ENCODE data around the gene FAM83F.

The FAM83F gene

GRCh38 chr22:40039482-40040115, 44.8 kb downstream of the FAM83F start:
- DNase-seq, result no peak

GRCh38 chr22:40040927-40041326, 46.2 kb downstream of the FAM83F start:
- no peak for DNase-seq

DNA sequence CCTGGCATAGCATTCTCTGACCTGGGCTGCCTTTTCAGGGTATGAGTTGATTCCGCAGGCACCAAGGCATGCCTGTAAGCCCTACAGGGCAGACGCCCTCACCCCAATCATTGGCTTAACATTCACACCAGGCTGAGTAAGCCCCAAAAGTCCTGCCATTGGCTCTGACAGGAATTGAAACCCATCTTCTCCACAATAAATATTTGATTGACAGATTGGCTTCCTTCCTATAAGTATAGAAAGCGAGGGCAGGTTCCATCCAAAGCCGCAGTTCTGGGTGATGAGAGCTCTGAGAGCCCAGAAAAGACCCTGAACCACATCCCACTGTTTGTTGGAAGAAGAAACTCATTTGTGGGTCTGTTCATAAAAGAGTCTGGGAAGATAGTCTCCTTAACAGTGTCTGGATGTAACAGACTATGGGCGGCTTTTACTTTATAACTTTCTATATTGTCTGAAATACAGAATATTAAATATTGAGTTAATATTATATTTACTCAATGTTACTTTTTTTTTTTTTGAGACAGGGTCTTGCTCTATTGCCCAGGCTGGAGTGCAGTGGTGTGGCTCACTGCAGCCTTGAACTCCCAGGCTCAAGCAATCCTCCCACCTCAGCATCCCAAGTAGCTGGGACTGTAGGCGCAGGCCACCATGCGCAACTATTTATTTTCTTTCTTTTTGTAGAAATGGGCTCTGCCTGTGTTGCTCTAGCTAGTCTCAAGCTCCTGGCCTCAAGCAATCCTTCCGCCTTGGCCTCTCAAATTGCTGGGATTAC, 46.8 kb downstream of the FAM83F start:
- DNase-seq, result no peak

- no peak for DNase-seq
Measured at GRCh38 chr22:40042312-40042711, 47.6 kb downstream of the FAM83F start.

DNA sequence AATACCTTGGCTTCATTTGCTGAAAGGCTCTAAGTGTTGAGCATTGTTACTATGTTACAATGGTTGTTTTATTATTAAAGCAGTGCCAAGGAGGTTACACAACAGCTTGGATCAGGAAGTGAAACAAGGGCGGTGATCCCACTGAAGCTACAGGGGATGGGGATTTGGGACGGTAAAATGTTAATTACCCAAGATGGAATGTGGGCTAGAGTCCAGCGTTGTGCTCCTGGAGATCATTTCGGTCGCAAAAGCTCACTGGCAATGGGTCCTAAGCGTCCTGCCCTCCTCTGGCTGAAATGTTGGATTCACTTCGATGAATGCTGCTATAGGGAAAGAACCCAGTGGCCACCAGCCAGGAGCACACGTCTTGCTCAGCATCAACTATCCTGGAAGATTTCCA, 48.3 kb downstream of the FAM83F start:
- DNase-seq, result no peak

DNA sequence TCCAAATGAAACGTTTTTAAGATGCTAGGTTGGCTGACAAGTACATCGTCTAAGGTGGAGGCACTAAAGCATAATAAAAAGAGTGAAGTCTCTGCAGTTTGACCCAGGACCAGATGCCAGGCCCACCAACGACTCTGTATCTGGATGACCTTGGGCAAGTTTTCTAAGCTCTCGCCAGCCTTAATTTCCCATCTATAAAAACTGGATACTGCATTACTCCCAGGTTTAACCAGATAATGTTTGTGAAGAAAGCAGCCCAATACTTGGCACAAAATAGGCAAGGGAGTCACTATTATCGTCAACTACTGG, 49.0 kb downstream of the FAM83F start:
- no peak for DNase-seq

- DNase-seq, result peak; percentile 87
Measured at GRCh38 chr22:40044102-40044869, 49.5 kb downstream of the FAM83F start.

- no peak for DNase-seq
Measured at GRCh38 chr22:40044870-40045834, 50.4 kb downstream of the FAM83F start.

DNA sequence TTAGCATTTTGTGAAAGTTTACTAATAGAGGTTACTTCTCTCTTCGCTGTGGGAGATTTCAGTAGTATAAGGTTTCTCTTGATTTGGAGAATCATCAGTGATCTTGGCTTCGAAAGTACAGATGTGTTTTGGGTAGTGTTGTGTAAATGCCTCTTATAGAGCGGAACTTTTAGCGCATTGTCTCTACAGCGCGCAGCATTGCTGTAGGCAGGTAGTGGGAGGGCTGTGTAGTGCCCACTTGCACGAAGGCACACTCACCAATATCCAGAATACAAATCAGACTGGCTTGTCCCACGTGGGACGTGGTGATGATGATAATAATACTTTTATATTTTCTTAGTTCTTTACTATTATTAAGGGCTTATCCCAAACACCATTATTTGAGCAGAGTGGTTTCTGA, 51.4 kb downstream of the FAM83F start:
- no peak for DNase-seq

DNA sequence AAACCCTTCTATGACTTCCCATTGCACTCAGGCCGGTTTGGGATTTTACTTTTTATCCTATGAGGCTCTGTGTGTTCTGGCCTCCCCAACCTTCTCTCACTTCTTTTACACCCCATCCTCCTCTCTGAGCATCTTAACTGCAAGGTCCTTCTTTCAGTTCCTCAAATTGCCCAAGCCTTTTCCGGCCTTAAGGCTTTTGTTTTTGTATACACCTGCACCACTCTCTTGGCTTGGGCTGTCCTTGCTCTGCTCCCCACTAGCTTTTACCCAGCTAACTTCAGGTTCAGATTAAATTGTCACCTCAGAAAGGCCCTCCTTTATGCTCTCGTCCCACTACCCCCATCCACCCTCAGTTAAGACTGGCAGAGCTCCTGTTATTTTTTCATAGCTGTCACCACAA, 55.5 kb downstream of the FAM83F start:
- DNase-seq, result no peak

DNA sequence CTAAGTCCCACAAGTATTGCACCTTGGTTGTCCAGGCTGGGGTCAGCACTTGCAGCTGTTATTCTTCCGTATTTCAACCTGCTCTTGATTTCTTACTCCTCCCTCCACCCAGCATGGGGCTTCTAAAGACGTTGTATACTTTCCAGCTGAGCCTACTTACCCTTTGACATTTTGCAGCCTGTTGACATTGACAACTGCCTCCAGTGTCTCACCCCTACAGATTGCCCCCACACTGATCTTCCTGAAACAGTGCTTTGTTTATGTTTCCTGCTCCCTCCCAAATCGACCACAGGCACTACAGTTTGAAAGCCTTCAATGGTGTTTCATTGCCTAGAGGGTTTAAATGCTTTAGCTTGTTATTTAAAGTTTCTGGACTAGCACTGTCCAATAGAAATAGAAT, 56.6 kb downstream of the FAM83F start:
- no peak for DNase-seq

- DNase-seq, result no peak
Measured at GRCh38 chr22:40053460-40053859, 58.7 kb downstream of the FAM83F start.

GRCh38 chr22:40054486-40054885, 59.7 kb downstream of the FAM83F start:
- no peak for DNase-seq

DNA sequence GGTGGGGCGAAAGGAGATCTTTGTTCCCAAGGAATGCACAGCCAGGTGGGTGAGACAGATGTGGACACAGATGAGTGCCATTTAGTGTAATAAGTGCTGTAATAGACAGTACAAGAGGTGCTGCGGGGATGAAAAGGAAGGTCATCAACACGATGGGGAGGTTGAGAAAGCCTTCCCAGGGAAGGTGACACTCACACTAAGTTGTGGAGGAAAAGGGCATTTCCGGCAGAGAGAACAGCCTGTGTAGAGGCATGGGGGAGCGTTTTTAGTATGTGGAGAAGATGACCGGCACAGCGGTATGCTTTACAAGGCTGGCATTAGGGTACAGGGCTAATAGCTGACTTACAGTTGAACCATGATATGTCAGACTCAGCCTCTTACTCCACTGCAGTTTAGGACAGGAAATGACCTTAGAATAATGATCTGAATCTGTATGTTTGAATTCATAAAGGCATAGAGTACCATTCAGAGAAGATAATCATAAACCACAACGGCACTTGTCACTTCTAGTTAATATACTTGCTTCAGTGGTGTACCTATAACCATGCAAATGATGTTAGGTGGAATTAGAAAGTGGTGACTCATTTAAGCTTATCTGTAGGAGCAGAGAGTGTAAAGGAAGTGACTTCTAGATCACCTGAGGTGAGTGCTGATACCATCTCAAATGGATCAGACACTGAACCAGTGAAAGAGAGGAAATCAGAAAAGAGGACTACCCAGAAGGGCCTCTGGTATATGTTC, 60.6 kb downstream of the FAM83F start:
- DNase-seq, result no peak

DNA sequence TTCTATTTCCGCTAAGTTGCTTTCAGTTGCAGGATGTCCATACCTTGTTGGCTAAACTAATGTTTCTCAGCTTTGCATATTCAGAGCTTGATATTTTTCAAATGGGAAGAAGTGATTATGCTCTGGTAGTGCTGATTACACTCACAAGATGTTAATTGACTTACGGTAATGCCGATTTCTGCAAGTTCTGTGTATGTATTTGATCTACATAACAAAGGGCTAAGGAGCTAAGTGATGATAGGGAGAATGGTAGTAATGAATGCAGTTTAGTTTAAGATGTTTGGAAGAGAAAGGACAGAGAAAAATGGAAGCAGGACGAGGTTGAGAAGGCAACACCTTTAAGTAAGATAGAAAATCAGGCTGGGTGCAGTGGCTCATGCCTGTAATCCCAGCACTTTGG, 61.4 kb downstream of the FAM83F start:
- DNase-seq, result no peak

GRCh38 chr22:40056559-40056958, 61.8 kb downstream of the FAM83F start:
- DNase-seq, result no peak

- no peak for DNase-seq
Measured at GRCh38 chr22:40057652-40058051, 62.9 kb downstream of the FAM83F start.

DNA sequence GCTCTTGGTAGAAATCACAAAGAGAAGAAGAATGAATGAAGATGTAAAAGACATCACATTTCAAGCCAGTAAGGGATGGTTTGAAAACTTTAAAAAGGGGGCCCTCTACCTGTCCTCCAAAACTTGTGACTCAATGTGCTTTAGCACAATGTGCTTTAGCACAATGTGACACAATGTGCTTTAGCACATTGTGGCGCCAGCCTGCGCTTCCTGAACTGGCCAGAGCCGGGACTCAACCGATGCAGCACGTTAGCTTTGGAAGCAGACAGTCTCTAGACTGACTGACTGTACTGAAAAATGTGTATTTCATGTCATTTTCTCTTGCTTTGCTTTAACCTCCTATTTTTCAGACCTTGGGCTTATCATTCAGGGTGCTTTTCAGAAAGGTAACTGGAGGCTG, 63.5 kb downstream of the FAM83F start:
- DNase-seq, result no peak

GRCh38 chr22:40065981-40066380, 71.2 kb downstream of the FAM83F start:
- no peak for DNase-seq

DNA sequence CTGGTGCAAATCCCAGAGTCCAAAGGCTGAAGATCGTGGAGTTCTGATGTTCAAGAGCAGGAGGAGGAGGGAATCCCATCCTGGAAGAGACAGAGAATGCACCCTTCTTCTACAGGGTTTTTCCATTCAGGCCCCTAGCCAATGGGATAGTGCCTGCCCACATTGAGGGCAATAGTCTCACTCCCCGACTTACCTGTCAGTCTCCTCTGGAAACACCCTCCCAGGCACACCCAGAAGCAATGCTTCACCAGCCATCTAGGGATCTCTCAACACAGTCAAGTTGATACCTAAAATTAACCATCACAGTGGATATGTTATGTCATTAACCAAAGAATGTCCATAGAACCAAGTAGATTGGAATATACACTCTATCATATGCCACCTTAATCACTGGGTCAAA, 72.9 kb downstream of the FAM83F start:
- DNase-seq, result no peak

GRCh38 chr22:40070701-40071100, 75.9 kb downstream of the FAM83F start:
- no peak for DNase-seq

GRCh38 chr22:40071720-40072119, 77.0 kb downstream of the FAM83F start:
- DNase-seq, result no peak
